GM23338 (cell line): ENCODE results near the gene SUPT7L.

Experiments
- CTCF ChIP-seq, 2 experiments: fragments of 200-600 bp in 1 of 2; sonication (generic) in 1 of 2; conservative IDR thresholded peaks; 2 replicates each; pipeline versions ENCODE4 v1.5.1 to v1.6.1; 2016 to 2017; ENCODE audit warnings: antibody characterized with exemption in 2 of 2, low read depth in 2 of 2, mild to moderate bottlenecking in 2 of 2, moderate library complexity in 1 of 2
- ETS1 ChIP-seq: IDR thresholded peaks from 2 replicates; pipeline ENCODE4 v1.6.1; 2016; ENCODE audit warnings: antibody characterized with exemption
- EZH2 ChIP-seq: fragments of 200-600 bp; sonication (generic); IDR thresholded peaks from one replicate; pipeline ENCODE4 v1.8.0; 2017; ENCODE audit warnings: antibody characterized with exemption, mild to moderate bottlenecking, low read depth; ENCODE audit not compliant: unreplicated experiment
- POLR2AphosphoS5 ChIP-seq: IDR thresholded peaks from 2 replicates; pipeline ENCODE4 v1.6.1; 2016; ENCODE audit warnings: antibody characterized with exemption, low read depth
- REST ChIP-seq: IDR thresholded peaks from one replicate; pipeline ENCODE4 v1.6.1; 2018; ENCODE audit warnings: antibody characterized with exemption; ENCODE audit not compliant: unreplicated experiment

- TF ChIP-seq CTCF (conservative IDR thresholded peaks at IDR 0.05; ENCODE audit: low read depth in 2 of 2), result no peak
- no peak for TF ChIP-seq ETS1
- TF ChIP-seq REST, result no peak
- TF ChIP-seq POLR2AphosphoS5, result no peak
- no peak for TF ChIP-seq EZH2
Observed at GRCh38 chr2:27710640-27711430, 47.4 kb upstream of the SUPT7L start.
